Ishikawa (cell line): ENCODE data around the gene PDE6A.

Experiments used
- CREB1 ChIP-seq: IDR thresholded peaks from 2 replicates; pipeline ENCODE4 v1.6.1; 2012; ENCODE audit warnings: low read depth
- RAD21 ChIP-seq: IDR thresholded peaks from 2 replicates; pipeline ENCODE4 v1.6.1; 2012; ENCODE audit warnings: low read depth
- TF ChIP-seq, protein P1 (sequence below): IDR thresholded peaks from 2 replicates; pipeline ENCODE4 v1.6.1; 2012

DNA sequence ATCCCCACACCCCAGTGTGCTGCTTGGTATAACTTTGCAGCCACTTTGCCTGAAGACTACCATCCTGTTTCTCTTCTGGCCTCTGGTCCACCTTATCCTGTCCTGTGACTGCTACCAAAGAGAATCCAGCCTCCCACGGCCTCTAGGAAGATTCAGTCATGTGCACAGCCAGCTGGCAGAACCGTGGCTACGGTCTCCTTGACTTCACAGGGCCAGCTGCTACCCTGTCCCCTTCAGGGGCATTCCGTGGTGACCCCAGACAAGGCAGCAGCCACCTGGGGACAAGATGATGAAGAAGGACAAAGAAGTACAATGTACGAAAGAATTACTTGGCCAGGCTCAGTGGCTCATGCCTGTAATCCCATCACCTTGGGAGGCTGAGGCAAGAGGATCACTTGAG, 98.6 kb downstream of the PDE6A start:
- TF ChIP-seq RAD21 (no peak), CREB1 (no peak)
- TF ChIP-seq, protein P1, sequence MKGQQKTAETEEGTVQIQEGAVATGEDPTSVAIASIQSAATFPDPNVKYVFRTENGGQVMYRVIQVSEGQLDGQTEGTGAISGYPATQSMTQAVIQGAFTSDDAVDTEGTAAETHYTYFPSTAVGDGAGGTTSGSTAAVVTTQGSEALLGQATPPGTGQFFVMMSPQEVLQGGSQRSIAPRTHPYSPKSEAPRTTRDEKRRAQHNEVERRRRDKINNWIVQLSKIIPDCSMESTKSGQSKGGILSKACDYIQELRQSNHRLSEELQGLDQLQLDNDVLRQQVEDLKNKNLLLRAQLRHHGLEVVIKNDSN, result no peak
